Stimulated activated naive CD4-positive, alpha-beta T cell (primary cell): ENCODE results near the gene DPP8.
"Not testable (repeated sequence)": the region's sequence is repeated elsewhere in the genome, so short reads cannot be mapped to it uniquely, and the experiment has no call there.

Experiments used
- DNase-seq, 6 experiments: peaks; one replicate each; lab custom pipeline; 2025; lab: John Stamatoyannopoulos, UW

The DPP8 gene

GRCh38 chr15:65404186-65404872, 113.2 kb downstream of the DPP8 start:
- no peak for DNase-seq

- DNase-seq, result no peak
Observed at GRCh38 chr15:65402961-65403360, 114.5 kb downstream of the DPP8 start.

DNA sequence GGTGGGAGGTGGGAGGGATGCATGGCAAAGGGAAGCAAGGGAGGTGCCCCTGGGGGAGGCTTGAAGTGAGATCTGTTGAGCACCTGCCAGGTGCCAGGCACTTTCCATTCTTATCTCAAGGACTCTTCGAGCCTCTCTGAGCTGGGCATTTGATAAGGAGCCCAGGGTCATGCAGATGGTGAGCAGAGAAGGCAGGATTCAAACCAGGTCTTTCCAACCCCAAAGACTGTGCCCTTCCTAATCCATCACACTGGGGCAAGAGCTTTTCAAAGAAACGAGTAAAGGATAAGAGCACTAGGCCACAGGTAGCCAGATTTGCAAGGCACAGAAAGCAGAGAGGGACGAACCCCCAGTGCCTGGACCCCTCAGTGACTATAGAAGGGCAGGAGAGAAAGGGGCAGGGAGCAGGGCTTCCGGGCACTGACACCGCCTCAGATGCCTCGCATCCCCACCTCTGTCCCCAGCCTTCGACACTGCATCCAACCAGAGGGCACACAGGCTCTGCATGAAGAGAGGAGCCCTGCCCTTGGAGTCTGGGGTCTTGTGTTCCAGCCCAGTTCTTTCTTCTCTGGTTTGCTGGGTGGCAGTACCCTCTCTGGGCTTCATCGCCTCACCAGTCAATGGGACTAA, 115.8 kb downstream of the DPP8 start:
- no peak for DNase-seq

GRCh38 chr15:65400760-65401610, 116.5 kb downstream of the DPP8 start:
- peak in 3 of 6 experiments; percentile 6 to 9 (median 7) for DNase-seq

GRCh38 chr15:65399997-65400396, 117.5 kb downstream of the DPP8 start:
- no peak for DNase-seq

DNA sequence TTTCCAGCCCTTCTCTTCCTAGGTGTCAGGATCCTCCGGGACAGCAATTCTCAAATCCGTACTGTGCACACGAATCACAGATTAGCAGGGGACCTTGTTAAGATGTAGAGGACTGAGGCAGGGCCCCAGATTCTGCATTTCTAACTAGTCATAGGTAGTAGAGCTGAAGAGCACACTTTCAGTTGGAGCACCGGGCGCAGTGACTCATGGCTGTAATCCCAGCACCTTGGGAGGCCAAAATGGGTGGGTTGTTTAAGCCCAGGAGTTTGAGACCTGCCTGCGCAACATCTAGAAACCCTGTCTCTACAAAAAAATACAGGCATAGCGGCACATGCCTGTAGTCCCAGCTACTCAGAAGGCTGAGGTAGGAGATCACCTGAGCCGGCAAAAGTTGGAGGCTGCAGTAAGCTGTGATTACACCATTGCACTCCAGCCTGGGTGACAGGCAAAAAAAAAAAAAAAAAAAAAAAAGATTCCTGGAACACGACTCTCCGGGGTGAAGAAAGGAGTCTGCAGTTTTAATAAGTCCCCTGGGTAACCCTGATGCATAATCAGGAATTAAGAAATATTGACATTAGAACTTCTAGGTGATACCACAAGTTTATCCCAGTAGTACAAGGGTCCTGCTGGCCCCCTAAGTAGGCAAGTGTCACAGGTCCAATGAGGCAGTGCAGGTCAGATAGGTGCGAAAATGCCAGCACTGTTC, 118.3 kb downstream of the DPP8 start:
- DNase-seq, result no peak

DNA sequence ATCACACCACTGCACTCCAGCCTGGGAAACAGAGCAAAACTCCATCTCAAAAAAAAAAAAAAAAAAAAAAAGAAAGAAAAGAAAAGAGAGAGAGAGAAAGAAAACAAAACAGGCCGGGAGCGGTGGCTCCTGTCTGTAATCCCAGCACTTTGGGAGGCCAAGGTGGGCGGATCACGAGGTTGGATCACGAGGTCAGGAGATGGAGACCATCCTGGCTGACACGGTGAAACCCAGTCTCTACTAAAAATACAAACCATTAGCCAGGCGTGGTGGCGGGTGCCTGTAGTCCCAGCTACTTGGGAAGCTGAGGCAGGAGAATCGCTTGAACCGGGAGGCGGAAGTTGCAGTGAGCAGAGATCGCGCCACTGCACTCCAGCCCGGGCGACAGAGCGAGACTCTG, 119.0 kb downstream of the DPP8 start:
- DNase-seq, result not testable (repeated sequence)

DNA sequence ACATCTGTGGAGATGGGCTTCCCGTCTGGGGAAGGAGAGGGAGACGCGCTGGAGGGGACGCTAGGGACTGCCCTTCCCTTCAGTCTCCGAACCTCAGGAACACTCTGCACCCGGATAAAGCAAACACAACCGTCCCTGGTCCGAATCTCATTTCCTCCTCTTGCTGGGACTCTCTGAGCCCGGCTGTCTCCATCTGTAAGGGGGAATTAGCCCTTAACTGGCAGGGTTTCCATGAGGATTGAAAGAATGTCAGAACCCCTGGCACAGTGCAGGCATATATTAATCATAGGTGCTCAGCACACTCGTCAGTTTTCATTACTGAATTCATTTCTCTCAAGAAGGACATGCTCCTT, 120.5 kb downstream of the DPP8 start:
- no peak for DNase-seq

GRCh38 chr15:65396283-65396964, 121.1 kb downstream of the DPP8 start:
- DNase-seq, result no peak

GRCh38 chr15:65395567-65396202, 121.8 kb downstream of the DPP8 start:
- DNase-seq, result no peak

- DNase-seq, result no peak
Observed at GRCh38 chr15:65394936-65395335, 122.6 kb downstream of the DPP8 start.

DNA sequence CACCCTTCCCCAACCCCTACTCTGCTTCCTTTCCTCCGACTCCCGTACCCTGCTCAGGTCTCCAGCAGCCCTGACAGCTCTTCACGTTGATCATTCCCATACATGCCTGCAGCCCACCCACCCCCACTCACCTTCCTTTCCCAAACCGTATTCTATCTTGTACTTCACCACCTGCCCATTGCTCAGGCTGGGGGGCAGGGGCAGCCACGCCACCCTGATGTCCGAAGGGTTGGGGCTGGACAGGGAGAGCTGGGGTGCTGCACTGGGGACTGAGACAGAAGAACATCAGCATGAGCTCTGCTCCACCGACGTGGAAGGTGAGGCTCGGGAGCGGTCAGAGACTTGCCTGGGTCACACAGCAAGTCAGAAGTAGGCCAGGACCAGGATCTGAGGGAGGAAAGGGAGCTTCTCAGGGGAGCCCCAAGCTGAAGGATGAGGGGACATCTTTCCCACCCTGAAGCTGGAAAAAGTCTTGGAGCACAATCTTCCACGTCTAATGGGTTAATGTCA, 123.2 kb downstream of the DPP8 start:
- no peak for DNase-seq

GRCh38 chr15:65393557-65393956, 123.9 kb downstream of the DPP8 start:
- DNase-seq, result no peak

DNA sequence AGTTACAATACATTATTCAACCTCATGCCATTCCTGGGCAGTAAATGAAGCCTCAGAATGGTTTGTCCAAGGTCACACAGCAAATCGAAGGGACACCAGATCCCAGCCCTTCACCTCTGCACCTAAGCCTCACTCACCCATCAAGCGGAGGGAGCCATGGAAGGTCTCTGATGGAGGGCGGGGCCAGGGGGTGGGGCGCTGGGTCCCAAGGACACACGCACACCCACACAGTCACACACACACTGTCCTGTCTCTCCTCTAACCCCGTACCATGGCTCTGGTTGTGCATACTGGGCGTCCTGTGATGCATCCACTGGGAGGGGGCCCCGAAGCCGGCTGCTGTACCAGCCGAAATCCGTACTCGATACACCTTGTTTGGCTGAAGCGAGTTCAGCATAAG, 124.4 kb downstream of the DPP8 start:
- DNase-seq, result no peak
